CD4-positive, CD25-positive, alpha-beta regulatory T cell (primary cell): ENCODE results near the gene ALOX5. TPM values are rescaled to one million over a fixed set of nuclear protein-coding genes. Genes with fewer than 3 reads are reported as not detected.

Source experiments
- ATAC-seq, 2 donors: fragments of 150-1000 bp; cut with Tn5 transposase; one replicate each; pipeline ENCODE4 v1.10.0; 2021; ENCODE audit warnings: low read depth in 2 of 2, moderate number of reproducible peaks in 2 of 2, moderate library complexity in 1 of 2
- DNase-seq, 3 donors: peaks; one replicate each; pipeline versions ENCODE4 v3.0.0 to v3.0.0-alpha.2; 2012 to 2022; ENCODE audit warnings: mixed read lengths in 1 of 3
- H3K27ac ChIP-seq: one replicate; pipeline ENCODE4 v1.7.0; 2013; ENCODE audit warnings: mild to moderate bottlenecking, low read length; ENCODE audit not compliant: insufficient read depth, poor library complexity, severe bottlenecking
- H3K27me3 ChIP-seq: one replicate; pipeline ENCODE4 v1.7.0; 2013; ENCODE audit warnings: low read length; ENCODE audit not compliant: control insufficient read depth, insufficient read depth
- H3K36me3 ChIP-seq: one replicate; pipeline ENCODE4 v1.7.0; 2013; ENCODE audit warnings: mild to moderate bottlenecking, low read length, moderate library complexity; ENCODE audit not compliant: control insufficient read depth, insufficient read depth
- H3K4me1 ChIP-seq: 2 replicates; pipeline ENCODE4 v1.7.0; 2013; ENCODE audit warnings: mild to moderate bottlenecking, low read length; ENCODE audit not compliant: insufficient read depth, control insufficient read depth, poor library complexity, severe bottlenecking
- H3K4me3 ChIP-seq: one replicate; pipeline ENCODE4 v1.7.0; 2013; ENCODE audit warnings: low read depth, mild to moderate bottlenecking, low read length, moderate library complexity
- H3K9me3 ChIP-seq, 2 experiments: 1 replicate in 1 of 2; 2 replicates in 1 of 2; pipeline ENCODE4 v1.7.0; 2013; ENCODE audit warnings: low read length in 2 of 2, mild to moderate bottlenecking in 1 of 2, moderate library complexity in 1 of 2; ENCODE audit not compliant: control insufficient read depth in 2 of 2
- H3K27ac Mint-ChIP-seq, 3 donors: one replicate each; pipeline ENCODE4 v1.8.0; 2020 to 2022; ENCODE audit warnings: mild to moderate bottlenecking in 3 of 3, mixed read lengths in 3 of 3, moderate library complexity in 2 of 3
- H3K27me3 Mint-ChIP-seq: one replicate; pipeline ENCODE4 v1.8.0; 2022; ENCODE audit warnings: mild to moderate bottlenecking, mixed read lengths
- H3K36me3 Mint-ChIP-seq: one replicate; pipeline ENCODE4 v1.8.0; 2020; ENCODE audit warnings: mixed read lengths
- H3K4me1 Mint-ChIP-seq, 4 donors: one replicate each; pipeline ENCODE4 v1.8.0; 2020 to 2022; ENCODE audit warnings: mixed read lengths in 4 of 4, mild to moderate bottlenecking in 1 of 4
- H3K4me3 Mint-ChIP-seq, 4 donors: one replicate each; pipeline ENCODE4 v1.8.0; 2020 to 2022; ENCODE audit warnings: mild to moderate bottlenecking in 4 of 4, mixed read lengths in 4 of 4, moderate library complexity in 3 of 4
- H3K9me3 Mint-ChIP-seq, 7 donors: one replicate each; pipeline ENCODE4 v1.8.0; 2020 to 2022; ENCODE audit warnings: mixed read lengths in 7 of 7, mild to moderate bottlenecking in 3 of 7, moderate library complexity in 2 of 7
- polyA plus RNA-seq, 4 donors: library from polyadenylated mRNA; unstranded; fragments of 300-500 nt; fragmentation: Illumina TruSeq; gene quantifications; one replicate each; pipeline ENCODE4 v1.2.3, GENCODE V29; 2021
- total RNA-seq: library from RNA; stranded (reverse); gene quantifications from one replicate; pipeline ENCODE4 v1.2.3, GENCODE V29; 2022

Gene ALOX5
- total and polyA plus RNA-seq, 5 donors from 2014 or later, result 0.16 to 1.5 (median 0.28) TPM

DNA sequence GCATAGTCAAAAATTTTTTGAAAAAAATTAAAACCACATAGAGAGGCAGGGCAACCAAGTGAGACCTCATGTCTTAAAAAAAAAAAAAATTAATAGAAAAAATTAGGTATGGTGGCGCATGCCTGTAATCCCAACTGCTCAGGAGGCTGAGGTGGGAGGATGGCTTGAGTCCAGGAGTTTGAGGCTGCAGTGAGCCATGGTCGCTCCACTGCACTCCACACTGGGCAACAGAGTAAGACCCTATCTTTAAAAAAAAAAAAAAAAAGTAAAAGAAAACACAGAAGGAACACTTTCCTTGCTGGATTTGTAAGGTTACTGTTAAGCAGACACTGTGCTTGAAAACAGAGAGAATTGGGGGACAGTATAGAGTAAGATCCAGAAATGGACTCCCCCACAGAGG is 58.1 kb downstream of the ALOX5 start:
- Mint-ChIP-seq H3K4me1 (no peaks in the 10 kb centered on the region), H3K27me3 (peaks cover 15% of the 10 kb centered on the region), H3K9me3 (peaks cover 0 to 4% (median 0%) of the 10 kb centered on the region in 7 donors), H3K4me3 (no peak overlapping the region), H3K36me3 (no peaks in the 10 kb centered on the region), H3K27ac (no peak overlapping the region)
- Histone ChIP-seq H3K36me3 (no peaks in the 10 kb centered on the region), H3K27ac (no peak overlapping the region), H3K27me3 (no peaks in the 10 kb centered on the region), H3K4me1 (no peaks in the 10 kb centered on the region), H3K4me3 (no peak overlapping the region), H3K9me3 (no peaks in the 10 kb centered on the region)
- DNase-seq, result no peak
- no peak for ATAC-seq

- Mint-ChIP-seq H3K27me3 (peaks cover 15% of the 10 kb centered on the region), H3K4me3 (no peak overlapping the region), H3K4me1 (no peaks in the 10 kb centered on the region), H3K9me3 (peaks cover 0 to 4% (median 0%) of the 10 kb centered on the region in 7 donors), H3K36me3 (no peaks in the 10 kb centered on the region), H3K27ac (no peak overlapping the region)
- Histone ChIP-seq H3K27me3 (no peaks in the 10 kb centered on the region), H3K36me3 (no peaks in the 10 kb centered on the region), H3K4me3 (no peak overlapping the region), H3K27ac (no peak overlapping the region), H3K4me1 (no peaks in the 10 kb centered on the region), H3K9me3 (no peaks in the 10 kb centered on the region)
- ATAC-seq (no peak), DNase-seq (no peak)
Observed at GRCh38 chr10:45432700-45433472, 58.9 kb downstream of the ALOX5 start.

GRCh38 chr10:45433716-45434469 is 59.9 kb downstream of the ALOX5 start:
- no peak overlapping the region for H3K4me3 ChIP-seq
- no peak overlapping the region for H3K27ac ChIP-seq

GRCh38 chr10:45437587-45438465 is 63.8 kb downstream of the ALOX5 start:
- no peaks in the 10 kb centered on the region for H3K36me3 Mint-ChIP-seq
- peak overlapping the region in 1 of 3 donors; percentile 49 for H3K27ac Mint-ChIP-seq
- H3K27me3 ChIP-seq, result no peaks in the 10 kb centered on the region
- H3K4me1 Mint-ChIP-seq, result no peaks in the 10 kb centered on the region
- H3K4me1 ChIP-seq, result no peaks in the 10 kb centered on the region
- H3K27me3 Mint-ChIP-seq, result peaks cover 15% of the 10 kb centered on the region
- no peaks in the 10 kb centered on the region for H3K9me3 ChIP-seq
- H3K4me3 Mint-ChIP-seq, result no peak overlapping the region
- DNase-seq (no peak), ATAC-seq (no peak)
- H3K27ac ChIP-seq, result no peak overlapping the region
- no peaks in the 10 kb centered on the region for H3K36me3 ChIP-seq
- peaks cover 0 to 4% (median 0%) of the 10 kb centered on the region in 7 donors for H3K9me3 Mint-ChIP-seq
- H3K4me3 ChIP-seq, result no peak overlapping the region

More at GRCh38 chr10:45433716-45434469, 59.9 kb downstream of the ALOX5 start:
- peaks cover 11% of the 10 kb centered on the region for H3K27me3 Mint-ChIP-seq
- Histone ChIP-seq H3K27me3 (no peaks in the 10 kb centered on the region), H3K36me3 (no peaks in the 10 kb centered on the region), H3K4me1 (no peaks in the 10 kb centered on the region), H3K9me3 (no peaks in the 10 kb centered on the region)
- no peaks in the 10 kb centered on the region for H3K36me3 Mint-ChIP-seq
- DNase-seq (no peak), ATAC-seq (no peak)
- no peak overlapping the region for H3K27ac Mint-ChIP-seq
- no peak overlapping the region for H3K4me3 Mint-ChIP-seq
- peaks cover 0 to 4% (median 0%) of the 10 kb centered on the region in 7 donors for H3K9me3 Mint-ChIP-seq
- no peaks in the 10 kb centered on the region for H3K4me1 Mint-ChIP-seq

GRCh38 chr10:45438466-45439090 is 64.6 kb downstream of the ALOX5 start:
- Histone ChIP-seq H3K4me3 (no peak overlapping the region), H3K9me3 (no peaks in the 10 kb centered on the region), H3K27ac (no peak overlapping the region), H3K4me1 (no peaks in the 10 kb centered on the region), H3K36me3 (no peaks in the 10 kb centered on the region), H3K27me3 (no peaks in the 10 kb centered on the region)
- no peaks in the 10 kb centered on the region for H3K36me3 Mint-ChIP-seq
- no peak overlapping the region for H3K27ac Mint-ChIP-seq
- H3K4me1 Mint-ChIP-seq, result no peaks in the 10 kb centered on the region
- DNase-seq, result no peak
- H3K9me3 Mint-ChIP-seq, result peaks cover 0 to 4% (median 0%) of the 10 kb centered on the region in 7 donors
- no peak overlapping the region for H3K4me3 Mint-ChIP-seq
- ATAC-seq, result no peak
- H3K27me3 Mint-ChIP-seq, result peaks cover 11% of the 10 kb centered on the region

- peaks cover 0 to 4% (median 0%) of the 10 kb centered on the region in 7 donors for H3K9me3 Mint-ChIP-seq
- peaks cover 11% of the 10 kb centered on the region for H3K27me3 Mint-ChIP-seq
- no peak overlapping the region for H3K4me3 ChIP-seq
- H3K9me3 ChIP-seq, result no peaks in the 10 kb centered on the region
- no peak overlapping the region for H3K27ac ChIP-seq
- DNase-seq, result no peak
- H3K4me1 Mint-ChIP-seq, result no peaks in the 10 kb centered on the region
- H3K4me1 ChIP-seq, result no peaks in the 10 kb centered on the region
- H3K4me3 Mint-ChIP-seq, result no peak overlapping the region
- H3K36me3 ChIP-seq, result no peaks in the 10 kb centered on the region
- peak overlapping the region in 1 of 3 donors; percentile 41 for H3K27ac Mint-ChIP-seq
- no peaks in the 10 kb centered on the region for H3K27me3 ChIP-seq
- H3K36me3 Mint-ChIP-seq, result no peaks in the 10 kb centered on the region
- no peak for ATAC-seq
Observed at GRCh38 chr10:45439365-45439764, 65.3 kb downstream of the ALOX5 start.

GRCh38 chr10:45439873-45440272 is 65.9 kb downstream of the ALOX5 start:
- Mint-ChIP-seq H3K9me3 (no peaks in the 10 kb centered on the region), H3K36me3 (no peaks in the 10 kb centered on the region), H3K4me1 (no peaks in the 10 kb centered on the region), H3K27me3 (peaks cover 11% of the 10 kb centered on the region), H3K27ac (peak overlapping the region in 1 of 3 donors; percentile 41), H3K4me3 (no peak overlapping the region)
- no peak overlapping the region for H3K27ac ChIP-seq
- DNase-seq (no peak), ATAC-seq (no peak)
- no peaks in the 10 kb centered on the region for H3K9me3 ChIP-seq
- no peaks in the 10 kb centered on the region for H3K36me3 ChIP-seq
- H3K4me3 ChIP-seq, result no peak overlapping the region
- H3K4me1 ChIP-seq, result no peaks in the 10 kb centered on the region
- H3K27me3 ChIP-seq, result no peaks in the 10 kb centered on the region
